ENCODE data around the gene NREP. TPM values are rescaled to one million over a fixed set of nuclear protein-coding genes. Genes with fewer than 3 reads are reported as not detected.

Gene NREP
- total and polyA plus RNA-seq, 10 of the 15 experiments (the other 5 are each of a cell fraction or from before 2014, with no cell fraction given), result 20.6 to 117 (median 32.2) TPM

DNA sequence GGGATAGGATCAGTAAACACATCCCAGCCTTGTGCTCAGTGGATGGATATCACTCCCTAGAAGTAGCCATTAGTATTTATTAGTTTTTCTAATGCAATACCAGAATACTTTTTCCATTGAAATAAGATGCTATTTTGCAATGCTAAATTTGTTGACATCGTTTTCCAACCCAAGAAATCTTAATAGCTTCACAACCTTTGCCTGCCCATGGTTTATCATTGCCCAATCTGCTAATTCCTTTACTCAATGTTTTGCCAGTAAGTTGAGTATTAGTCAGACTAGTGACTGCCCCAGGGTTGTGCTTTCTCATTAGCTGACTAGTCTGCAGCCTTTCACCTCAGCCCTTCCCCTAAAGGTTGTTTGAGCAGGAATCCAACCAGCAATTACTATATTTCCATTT is 62.9 kb downstream of the NREP start:
- no peaks in the 10 kb centered on the region for H3K79me2 ChIP-seq (ENCODE audit: control insufficient read depth, insufficient read depth, low read length)
- H2AFZ ChIP-seq (ENCODE audit: control insufficient read depth, low read depth, low read length), result no peak overlapping the region
- H3K27ac ChIP-seq (ENCODE audit: control insufficient read depth, insufficient read depth), result no peak overlapping the region
- RAD21 ChIA-PET (ENCODE audit: unreplicated experiment), result interaction anchor here (0.8 to 1.0 kb wide), 2 partner anchors 11 to 141 kb away, joined by 3 read pairs; no protein-coding TSS in a partner anchor
- intact Hi-C loops (cut with micrococcal nuclease; ENCODE audit: unreplicated experiment), result no loop called here
- no peak overlapping the region for H3K9ac ChIP-seq (ENCODE audit: control insufficient read depth, insufficient read depth, low read length)
- POLR2A ChIA-PET, result no interaction called here
- SMC1A ChIA-PET (ENCODE audit: uncharacterized antibody, unreplicated experiment), result interaction anchor here (0.5 to 1.4 kb wide), 2 partner anchors 9 to 38 kb away, joined by 3 to 5 read pairs; no protein-coding TSS in a partner anchor
- ATAC-seq (no peak), DNase-seq (ENCODE audit: low read depth, low spot score) (no peak), FAIRE-seq (no peak)
- no peak overlapping the region for H3K4me2 ChIP-seq (ENCODE audit: control insufficient read depth, insufficient read depth)
- in situ Hi-C loops (cut with MboI), result no loop called here
- H3K4me1 ChIP-seq (ENCODE audit: control insufficient read depth, insufficient read depth, low read length), result no peaks in the 10 kb centered on the region
- H4K20me1 ChIP-seq (ENCODE audit: control insufficient read depth, insufficient read depth), result no peaks in the 10 kb centered on the region
- H3K9me3 ChIP-seq (replicated peaks; ENCODE audit: control insufficient read depth, insufficient read depth, low read length), result no peaks in the 10 kb centered on the region
- H3K4me3 ChIP-seq, result no peak overlapping the region
- CTCF ChIA-PET, result no interaction called here
- TF ChIP-seq MEF2B (IDR thresholded peaks at IDR 0.05; ENCODE audit: partially characterized antibody, poor library complexity, severe bottlenecking) (no peak), SPI1 (IDR thresholded peaks at IDR 0.05; ENCODE audit: borderline replicate concordance, insufficient read depth, low read depth, low read length) (no peak), TARDBP (IDR thresholded peaks at IDR 0.05; ENCODE audit: borderline replicate concordance) (no peak), ZNF622 (IDR thresholded peaks at IDR 0.05) (no peak), BCL11A (IDR thresholded peaks at IDR 0.05; ENCODE audit: low read depth, low read length) (no peak), IRF4 (IDR thresholded peaks at IDR 0.05; ENCODE audit: low read depth, low read length) (no peak)
- TF ChIP-seq, protein P1, sequence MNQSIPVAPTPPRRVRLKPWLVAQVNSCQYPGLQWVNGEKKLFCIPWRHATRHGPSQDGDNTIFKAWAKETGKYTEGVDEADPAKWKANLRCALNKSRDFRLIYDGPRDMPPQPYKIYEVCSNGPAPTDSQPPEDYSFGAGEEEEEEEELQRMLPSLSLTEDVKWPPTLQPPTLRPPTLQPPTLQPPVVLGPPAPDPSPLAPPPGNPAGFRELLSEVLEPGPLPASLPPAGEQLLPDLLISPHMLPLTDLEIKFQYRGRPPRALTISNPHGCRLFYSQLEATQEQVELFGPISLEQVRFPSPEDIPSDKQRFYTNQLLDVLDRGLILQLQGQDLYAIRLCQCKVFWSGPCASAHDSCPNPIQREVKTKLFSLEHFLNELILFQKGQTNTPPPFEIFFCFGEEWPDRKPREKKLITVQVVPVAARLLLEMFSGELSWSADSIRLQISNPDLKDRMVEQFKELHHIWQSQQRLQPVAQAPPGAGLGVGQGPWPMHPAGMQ (IDR thresholded peaks at IDR 0.05; ENCODE audit: borderline replicate concordance), result no peak
- no peaks in the 10 kb centered on the region for H3K27me3 ChIP-seq (replicated peaks in 1 of 2; ENCODE audit: control insufficient read depth in 2 of 2, insufficient read depth in 2 of 2, low read length in 1 of 2)
- 0% methylated on average over 1 of the region's 1 CpG for WGBS (ENCODE audit: insufficient coverage, insufficient replicate concordance, low lambda C conversion rate, missing lambda C conversion rate)
- no peaks in the 10 kb centered on the region for H3K36me3 ChIP-seq (ENCODE audit: control insufficient read depth in 2 of 2, insufficient read depth in 2 of 2, low read length in 1 of 2)
- no TSS peak for BruUV-seq (replicated peaks)

DNA sequence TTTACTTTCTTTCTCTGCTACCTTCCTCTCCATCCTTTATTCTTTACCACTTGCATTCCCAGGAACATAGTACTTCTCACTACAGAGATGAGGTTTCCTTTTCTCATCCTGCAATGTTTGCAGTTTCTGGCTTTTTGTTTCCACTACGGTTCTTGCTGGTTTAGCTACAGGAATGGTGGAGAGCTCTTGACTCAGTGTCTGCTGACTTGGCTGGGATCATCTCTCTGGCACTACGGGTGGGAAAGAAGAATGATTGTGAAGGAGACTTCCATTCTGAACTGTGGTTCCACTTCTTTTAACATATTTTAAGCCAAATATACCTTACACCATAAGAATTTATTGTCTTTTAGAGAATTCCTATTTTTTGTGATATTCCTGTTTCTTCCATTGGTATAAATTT is 65.1 kb downstream of the NREP start:
- Histone ChIP-seq H4K20me1 (ENCODE audit: control insufficient read depth, insufficient read depth) (no peaks in the 10 kb centered on the region), H3K79me2 (ENCODE audit: control insufficient read depth, insufficient read depth, low read length) (no peaks in the 10 kb centered on the region), H3K9ac (ENCODE audit: control insufficient read depth, insufficient read depth, low read length) (no peak overlapping the region), H3K4me1 (ENCODE audit: control insufficient read depth, insufficient read depth, low read length) (no peaks in the 10 kb centered on the region), H3K27ac (ENCODE audit: control insufficient read depth, insufficient read depth) (no peak overlapping the region), H2AFZ (ENCODE audit: control insufficient read depth, low read depth, low read length) (no peak overlapping the region), H3K27me3 (replicated peaks in 1 of 2; ENCODE audit: control insufficient read depth in 2 of 2, insufficient read depth in 2 of 2, low read length in 1 of 2) (no peaks in the 10 kb centered on the region), H3K4me2 (ENCODE audit: control insufficient read depth, insufficient read depth) (no peak overlapping the region), H3K9me3 (replicated peaks; ENCODE audit: control insufficient read depth, insufficient read depth, low read length) (no peaks in the 10 kb centered on the region), H3K4me3 (no peak overlapping the region), H3K36me3 (ENCODE audit: control insufficient read depth in 2 of 2, insufficient read depth in 2 of 2, low read length in 1 of 2) (no peaks in the 10 kb centered on the region)
- in situ Hi-C loops (cut with MboI), result no loop called here
- DNase-seq (ENCODE audit: low read depth, low spot score), result no peak
- FAIRE-seq, result no peak
- CTCF ChIA-PET, result no interaction called here
- WGBS (ENCODE audit: insufficient coverage, insufficient replicate concordance, low lambda C conversion rate, missing lambda C conversion rate), result 50% methylated on average over 2 of the region's 2 CpGs
- no TSS peak for BruUV-seq (replicated peaks)
- intact Hi-C loops (cut with micrococcal nuclease; ENCODE audit: unreplicated experiment), result no loop called here
- POLR2A ChIA-PET, result interaction anchor here (1.5 kb wide), 1 partner anchor 11 kb away, joined by 3 read pairs; no protein-coding TSS in a partner anchor
- ATAC-seq, result no peak
- SMC1A ChIA-PET (ENCODE audit: uncharacterized antibody, unreplicated experiment), result no interaction called here
- RAD21 ChIA-PET (ENCODE audit: unreplicated experiment), result interaction anchor here (0.8 kb wide), 1 partner anchor 65 kb away, joined by 3 read pairs; the partner anchor contains the start of gene NREP
- TF ChIP-seq, protein P2, sequence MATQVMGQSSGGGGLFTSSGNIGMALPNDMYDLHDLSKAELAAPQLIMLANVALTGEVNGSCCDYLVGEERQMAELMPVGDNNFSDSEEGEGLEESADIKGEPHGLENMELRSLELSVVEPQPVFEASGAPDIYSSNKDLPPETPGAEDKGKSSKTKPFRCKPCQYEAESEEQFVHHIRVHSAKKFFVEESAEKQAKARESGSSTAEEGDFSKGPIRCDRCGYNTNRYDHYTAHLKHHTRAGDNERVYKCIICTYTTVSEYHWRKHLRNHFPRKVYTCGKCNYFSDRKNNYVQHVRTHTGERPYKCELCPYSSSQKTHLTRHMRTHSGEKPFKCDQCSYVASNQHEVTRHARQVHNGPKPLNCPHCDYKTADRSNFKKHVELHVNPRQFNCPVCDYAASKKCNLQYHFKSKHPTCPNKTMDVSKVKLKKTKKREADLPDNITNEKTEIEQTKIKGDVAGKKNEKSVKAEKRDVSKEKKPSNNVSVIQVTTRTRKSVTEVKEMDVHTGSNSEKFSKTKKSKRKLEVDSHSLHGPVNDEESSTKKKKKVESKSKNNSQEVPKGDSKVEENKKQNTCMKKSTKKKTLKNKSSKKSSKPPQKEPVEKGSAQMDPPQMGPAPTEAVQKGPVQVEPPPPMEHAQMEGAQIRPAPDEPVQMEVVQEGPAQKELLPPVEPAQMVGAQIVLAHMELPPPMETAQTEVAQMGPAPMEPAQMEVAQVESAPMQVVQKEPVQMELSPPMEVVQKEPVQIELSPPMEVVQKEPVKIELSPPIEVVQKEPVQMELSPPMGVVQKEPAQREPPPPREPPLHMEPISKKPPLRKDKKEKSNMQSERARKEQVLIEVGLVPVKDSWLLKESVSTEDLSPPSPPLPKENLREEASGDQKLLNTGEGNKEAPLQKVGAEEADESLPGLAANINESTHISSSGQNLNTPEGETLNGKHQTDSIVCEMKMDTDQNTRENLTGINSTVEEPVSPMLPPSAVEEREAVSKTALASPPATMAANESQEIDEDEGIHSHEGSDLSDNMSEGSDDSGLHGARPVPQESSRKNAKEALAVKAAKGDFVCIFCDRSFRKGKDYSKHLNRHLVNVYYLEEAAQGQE (IDR thresholded peaks at IDR 0.05; ENCODE audit: low read depth, low read length), result no peak
- TF ChIP-seq MYC (IDR thresholded peaks at IDR 0.05; ENCODE audit: insufficient read depth, insufficient read length, insufficient replicate concordance, low read length, severe bottlenecking) (no peak), SREBF2 (IDR thresholded peaks at IDR 0.05; ENCODE audit: low read length) (no peak), IKZF2 (IDR thresholded peaks at IDR 0.05) (no peak)
- TF ChIP-seq, protein P3, sequence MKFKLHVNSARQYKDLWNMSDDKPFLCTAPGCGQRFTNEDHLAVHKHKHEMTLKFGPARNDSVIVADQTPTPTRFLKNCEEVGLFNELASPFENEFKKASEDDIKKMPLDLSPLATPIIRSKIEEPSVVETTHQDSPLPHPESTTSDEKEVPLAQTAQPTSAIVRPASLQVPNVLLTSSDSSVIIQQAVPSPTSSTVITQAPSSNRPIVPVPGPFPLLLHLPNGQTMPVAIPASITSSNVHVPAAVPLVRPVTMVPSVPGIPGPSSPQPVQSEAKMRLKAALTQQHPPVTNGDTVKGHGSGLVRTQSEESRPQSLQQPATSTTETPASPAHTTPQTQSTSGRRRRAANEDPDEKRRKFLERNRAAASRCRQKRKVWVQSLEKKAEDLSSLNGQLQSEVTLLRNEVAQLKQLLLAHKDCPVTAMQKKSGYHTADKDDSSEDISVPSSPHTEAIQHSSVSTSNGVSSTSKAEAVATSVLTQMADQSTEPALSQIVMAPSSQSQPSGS (IDR thresholded peaks at IDR 0.05; ENCODE audit: low read length), result no peak

All from GM12878 (cell line).